GM10248 (cell line): ENCODE results near the gene KCNT1.
A peak's percentile ranks its signal among the peaks of the same experiment; 100 is the strongest.

Experiments
- CTCF ChIA-PET: fragments of 300-600 bp; sonication (Branson Sonifier 250); formaldehyde crosslinking; extraction: SDS; loops from one replicate; lab custom pipeline; 2021; ENCODE audit warnings: antibody characterized with exemption; lab: Yijun Ruan, JAX
- POLR2A ChIA-PET: fragments of 350-650 bp; sonication (Branson Sonifier 250); formaldehyde crosslinking; extraction: SDS; loops from one replicate; lab custom pipeline; 2020; ENCODE audit warnings: antibody characterized with exemption; lab: Yijun Ruan, JAX
- DNase-seq: peaks from one replicate; pipeline ENCODE4 v3.0.0; 2012; ENCODE audit errors: extremely low spot score
- TF ChIP-seq, protein P1 (sequence below): IDR thresholded peaks from 2 replicates; pipeline ENCODE4 v1.5.1; 2012; ENCODE audit warnings: mild to moderate bottlenecking, low read depth; ENCODE audit errors: extremely low read depth, missing control alignments, control extremely low read depth

KCNT1 gene

GRCh38 chr9:135701959-135702721 lies at the start of gene KCNT1:
KCNT1 (plus strand) TSS chr9:135702185; CDS start chr9:135702259, 74 bp downstream.
- DNase-seq: peak; percentile 91
- POLR2A ChIA-PET: no interaction called here
- CTCF ChIA-PET: interaction anchor here (1.1 to 1.5 kb wide), 3 partner anchors 8 to 18 kb away, joined by 3 to 8 read pairs (median 5); no protein-coding TSS in a partner anchor
- TF ChIP-seq, protein P1, sequence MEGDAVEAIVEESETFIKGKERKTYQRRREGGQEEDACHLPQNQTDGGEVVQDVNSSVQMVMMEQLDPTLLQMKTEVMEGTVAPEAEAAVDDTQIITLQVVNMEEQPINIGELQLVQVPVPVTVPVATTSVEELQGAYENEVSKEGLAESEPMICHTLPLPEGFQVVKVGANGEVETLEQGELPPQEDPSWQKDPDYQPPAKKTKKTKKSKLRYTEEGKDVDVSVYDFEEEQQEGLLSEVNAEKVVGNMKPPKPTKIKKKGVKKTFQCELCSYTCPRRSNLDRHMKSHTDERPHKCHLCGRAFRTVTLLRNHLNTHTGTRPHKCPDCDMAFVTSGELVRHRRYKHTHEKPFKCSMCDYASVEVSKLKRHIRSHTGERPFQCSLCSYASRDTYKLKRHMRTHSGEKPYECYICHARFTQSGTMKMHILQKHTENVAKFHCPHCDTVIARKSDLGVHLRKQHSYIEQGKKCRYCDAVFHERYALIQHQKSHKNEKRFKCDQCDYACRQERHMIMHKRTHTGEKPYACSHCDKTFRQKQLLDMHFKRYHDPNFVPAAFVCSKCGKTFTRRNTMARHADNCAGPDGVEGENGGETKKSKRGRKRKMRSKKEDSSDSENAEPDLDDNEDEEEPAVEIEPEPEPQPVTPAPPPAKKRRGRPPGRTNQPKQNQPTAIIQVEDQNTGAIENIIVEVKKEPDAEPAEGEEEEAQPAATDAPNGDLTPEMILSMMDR: peak; percentile 82

DNA sequence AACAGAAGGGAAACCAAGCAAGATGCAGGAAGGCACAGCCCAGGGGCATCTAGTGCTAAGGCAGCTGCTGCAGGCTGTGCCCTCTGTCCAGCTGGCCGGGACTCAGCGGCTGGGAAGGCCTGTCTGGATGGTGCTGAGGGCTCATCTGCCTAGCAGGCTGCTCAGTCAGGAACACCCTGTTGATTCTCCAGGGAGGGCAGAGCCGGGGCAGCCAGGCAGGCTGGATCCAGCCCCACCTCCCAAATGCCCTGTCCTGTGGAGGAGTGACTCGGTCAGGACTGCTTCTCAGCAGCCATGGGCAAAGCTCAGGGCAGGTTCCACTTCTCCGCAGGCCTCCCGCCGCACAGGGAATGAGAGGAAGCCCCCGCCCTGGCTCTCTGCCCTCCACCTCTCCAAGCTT lies 46.7 kb upstream of the KCNT1 start:
- ChIA-PET CTCF (no interaction called here), POLR2A (no interaction called here)
- DNase-seq: peak; percentile 11
- TF ChIP-seq, protein P1: no peak

GRCh38 chr9:135657416-135657815 lies 44.6 kb upstream of the KCNT1 start:
- TF ChIP-seq, protein P1: no peak
- CTCF ChIA-PET: no interaction called here
- DNase-seq: no peak
- POLR2A ChIA-PET: no interaction called here

- TF ChIP-seq, protein P1: no peak
- ChIA-PET POLR2A (no interaction called here), CTCF (no interaction called here)
- DNase-seq: no peak
Measured at GRCh38 chr9:135659252-135659651, 42.7 kb upstream of the KCNT1 start.

GRCh38 chr9:135660407-135660806 lies 41.6 kb upstream of the KCNT1 start:
- no peak for DNase-seq
- CTCF ChIA-PET: no interaction called here
- POLR2A ChIA-PET: no interaction called here
- TF ChIP-seq, protein P1: no peak

GRCh38 chr9:135661816-135662560 lies 40.0 kb upstream of the KCNT1 start:
- CTCF ChIA-PET: no interaction called here
- TF ChIP-seq, protein P1: no peak
- POLR2A ChIA-PET: no interaction called here
- no peak for DNase-seq
